Stomach smooth muscle (tissue), 2 donors: ENCODE results near the gene GRM1.

Experiments used
- H3K27ac ChIP-seq: one replicate; pipeline ENCODE4 v1.7.0; 2013; ENCODE audit warnings: mild to moderate bottlenecking, low read length, inconsistent platforms
- H3K27me3 ChIP-seq, 2 donors: one replicate each; pipeline ENCODE4 v1.7.0; 2013; ENCODE audit warnings: low read length in 2 of 2; ENCODE audit not compliant: insufficient read depth in 2 of 2, control insufficient read depth in 1 of 2
- H3K36me3 ChIP-seq, 2 donors: one replicate each; pipeline ENCODE4 v1.7.0; 2013; ENCODE audit warnings: low read length in 2 of 2; ENCODE audit not compliant: control insufficient read depth in 2 of 2, insufficient read depth in 2 of 2
- H3K4me1 ChIP-seq: one replicate; pipeline ENCODE4 v1.7.0; 2013; ENCODE audit warnings: low read length; ENCODE audit not compliant: control insufficient read depth, insufficient read depth
- H3K4me3 ChIP-seq, 2 donors: one replicate each; pipeline ENCODE4 v1.7.0; 2013; ENCODE audit warnings: low read length in 2 of 2
- H3K9ac ChIP-seq, 2 donors: one replicate each; pipeline ENCODE4 v1.7.0; 2013; ENCODE audit warnings: low read length in 2 of 2, mild to moderate bottlenecking in 1 of 2
- H3K9me3 ChIP-seq, 2 donors: one replicate each; pipeline ENCODE4 v1.7.0; 2013; ENCODE audit warnings: low read length in 2 of 2; ENCODE audit not compliant: control insufficient read depth in 2 of 2
- donor health status: healthy.
- donor health status: Pancreatic carcinoma.

GRM1 gene

GRCh38 chr6:146310628-146311027, 281.8 kb downstream of the GRM1 start:
- no peaks in the 10 kb centered on the region for H3K9me3 ChIP-seq
- H3K27me3 ChIP-seq = no peaks in the 10 kb centered on the region
- no peaks in the 10 kb centered on the region for H3K4me1 ChIP-seq
- no peak overlapping the region for H3K9ac ChIP-seq
- no peak overlapping the region for H3K4me3 ChIP-seq
- H3K36me3 ChIP-seq = no peaks in the 10 kb centered on the region
- no peak overlapping the region for H3K27ac ChIP-seq

DNA sequence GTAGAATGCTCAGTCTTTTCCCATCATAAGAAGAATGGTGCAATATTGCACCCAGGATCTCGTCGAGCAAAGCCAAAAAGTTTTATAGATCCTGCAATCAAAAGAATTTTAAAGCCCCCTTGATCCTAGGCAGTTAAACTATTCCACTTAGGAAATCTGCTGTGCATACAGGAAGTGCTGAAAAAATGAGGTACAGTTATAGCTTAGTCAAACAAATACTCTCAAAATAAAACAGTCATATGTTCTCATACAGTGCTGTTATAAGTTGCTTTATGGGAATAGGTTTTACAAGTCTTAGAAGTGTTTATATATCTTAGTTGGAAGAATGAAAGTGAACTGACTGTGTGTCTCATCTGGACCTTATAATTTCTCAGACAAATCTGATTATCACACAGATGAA, 282.2 kb downstream of the GRM1 start:
- Histone ChIP-seq H3K9me3 (no peaks in the 10 kb centered on the region), H3K9ac (no peak overlapping the region), H3K4me3 (no peak overlapping the region), H3K27me3 (no peaks in the 10 kb centered on the region), H3K4me1 (no peaks in the 10 kb centered on the region), H3K27ac (no peak overlapping the region), H3K36me3 (no peaks in the 10 kb centered on the region)

GRCh38 chr6:146312608-146313007, 283.7 kb downstream of the GRM1 start:
- H3K9me3 ChIP-seq = no peaks in the 10 kb centered on the region
- no peak overlapping the region for H3K9ac ChIP-seq
- no peaks in the 10 kb centered on the region for H3K36me3 ChIP-seq
- no peaks in the 10 kb centered on the region for H3K27me3 ChIP-seq
- no peak overlapping the region for H3K27ac ChIP-seq
- H3K4me3 ChIP-seq = no peak overlapping the region
- no peaks in the 10 kb centered on the region for H3K4me1 ChIP-seq

DNA sequence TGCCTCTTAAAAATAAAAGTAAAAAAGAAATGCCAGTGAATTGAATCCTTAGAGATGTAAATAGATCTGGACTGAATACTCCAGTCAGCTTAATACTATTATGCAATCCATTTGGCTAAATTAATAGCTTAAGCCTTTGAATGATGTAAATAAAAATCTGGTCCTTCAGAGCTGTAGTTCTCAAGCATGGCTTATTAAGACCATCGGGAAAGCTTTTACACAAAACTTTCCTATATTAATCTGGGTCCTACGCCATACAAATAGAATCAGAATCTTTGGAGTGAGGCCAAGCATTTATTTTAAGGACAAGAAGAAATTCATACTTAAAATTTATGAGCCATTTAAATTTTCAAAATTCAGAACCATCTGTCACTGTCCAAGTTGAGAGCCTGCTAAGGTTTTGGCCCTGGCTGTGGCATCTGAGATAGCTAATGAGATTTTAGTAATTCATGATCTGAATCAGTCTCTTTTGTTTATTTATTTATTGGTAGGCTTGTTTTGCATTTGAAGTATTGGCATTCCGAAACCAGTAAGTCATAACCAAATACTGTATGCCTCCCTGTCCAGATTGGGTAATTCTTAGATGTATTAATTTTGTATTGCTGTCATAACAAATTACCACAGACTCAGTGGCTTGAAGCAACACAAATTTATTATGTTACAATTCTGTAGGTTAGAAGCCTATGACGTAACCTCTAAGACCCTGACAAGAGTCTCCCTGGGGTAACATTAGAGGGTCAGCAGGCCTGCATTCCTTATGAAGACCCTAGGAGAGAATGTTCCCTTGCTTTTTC, 286.7 kb downstream of the GRM1 start:
- H3K4me1 ChIP-seq = no peaks in the 10 kb centered on the region
- H3K27me3 ChIP-seq = no peaks in the 10 kb centered on the region
- H3K9ac ChIP-seq = no peak overlapping the region

GRCh38 chr6:146316175-146316495, 287.3 kb downstream of the GRM1 start:
- Histone ChIP-seq H3K27me3 (no peaks in the 10 kb centered on the region), H3K36me3 (no peaks in the 10 kb centered on the region), H3K4me1 (no peaks in the 10 kb centered on the region), H3K9ac (no peak overlapping the region), H3K4me3 (no peak overlapping the region), H3K27ac (no peak overlapping the region), H3K9me3 (no peaks in the 10 kb centered on the region)

More for the DNA sequence above, 286.7 kb downstream of the GRM1 start:
- no peaks in the 10 kb centered on the region for H3K36me3 ChIP-seq
- H3K4me3 ChIP-seq = no peak overlapping the region
- no peak overlapping the region for H3K27ac ChIP-seq
- H3K9me3 ChIP-seq = no peaks in the 10 kb centered on the region

DNA sequence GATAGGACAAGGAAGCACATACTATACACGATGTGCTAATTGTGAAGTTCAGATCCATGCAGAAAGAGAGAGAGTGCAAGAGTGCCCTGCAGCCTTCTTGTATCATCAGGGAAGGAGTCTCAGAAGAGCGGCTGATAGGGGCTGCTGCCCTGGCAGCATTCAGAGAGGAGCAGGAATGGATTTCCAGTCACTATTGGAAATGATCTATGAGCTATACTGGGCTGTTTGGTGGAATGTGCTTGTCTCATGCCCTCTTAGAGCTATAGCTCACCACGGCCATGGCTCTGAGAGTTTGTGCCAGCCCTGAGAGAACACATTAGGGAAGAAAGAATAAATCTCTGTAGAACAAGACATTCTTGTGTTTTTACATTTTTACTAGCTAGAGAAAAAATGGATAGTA, 302.2 kb downstream of the GRM1 start:
- no peak overlapping the region for H3K27ac ChIP-seq
- no peaks in the 10 kb centered on the region for H3K36me3 ChIP-seq
- no peak overlapping the region for H3K4me3 ChIP-seq
- no peaks in the 10 kb centered on the region for H3K4me1 ChIP-seq
- no peaks in the 10 kb centered on the region for H3K27me3 ChIP-seq
- H3K9ac ChIP-seq = no peak overlapping the region
- no peaks in the 10 kb centered on the region for H3K9me3 ChIP-seq

- H3K9me3 ChIP-seq = no peaks in the 10 kb centered on the region
- H3K9ac ChIP-seq = no peak overlapping the region
- H3K27me3 ChIP-seq = no peaks in the 10 kb centered on the region
- H3K36me3 ChIP-seq = no peaks in the 10 kb centered on the region
- no peaks in the 10 kb centered on the region for H3K4me1 ChIP-seq
- H3K4me3 ChIP-seq = no peak overlapping the region
- no peak overlapping the region for H3K27ac ChIP-seq
Measured at GRCh38 chr6:146335336-146335735, 306.5 kb downstream of the GRM1 start.

DNA sequence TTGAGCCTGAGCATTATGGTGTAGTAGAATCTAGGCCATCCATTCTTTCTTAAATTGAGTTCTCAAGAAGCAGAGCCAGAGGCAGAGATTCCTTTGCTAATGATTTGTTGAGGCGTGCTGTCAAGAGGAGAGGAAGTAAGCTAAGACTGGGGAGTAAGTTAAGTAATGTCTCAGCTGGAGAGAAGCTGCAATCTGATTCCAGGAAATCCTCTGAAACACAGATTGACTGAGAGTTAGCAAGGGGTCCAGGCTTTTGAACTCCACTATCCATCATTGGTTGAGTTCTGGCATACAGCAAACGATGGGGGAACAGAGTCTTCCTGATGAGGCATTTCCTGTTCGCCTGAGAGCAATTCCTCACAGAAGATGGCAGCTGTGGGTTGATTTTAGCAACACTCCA, 307.3 kb downstream of the GRM1 start:
- Histone ChIP-seq H3K4me3 (no peak overlapping the region), H3K27ac (no peak overlapping the region), H3K27me3 (no peaks in the 10 kb centered on the region), H3K9ac (no peak overlapping the region), H3K4me1 (no peaks in the 10 kb centered on the region), H3K36me3 (no peaks in the 10 kb centered on the region), H3K9me3 (no peaks in the 10 kb centered on the region)

DNA sequence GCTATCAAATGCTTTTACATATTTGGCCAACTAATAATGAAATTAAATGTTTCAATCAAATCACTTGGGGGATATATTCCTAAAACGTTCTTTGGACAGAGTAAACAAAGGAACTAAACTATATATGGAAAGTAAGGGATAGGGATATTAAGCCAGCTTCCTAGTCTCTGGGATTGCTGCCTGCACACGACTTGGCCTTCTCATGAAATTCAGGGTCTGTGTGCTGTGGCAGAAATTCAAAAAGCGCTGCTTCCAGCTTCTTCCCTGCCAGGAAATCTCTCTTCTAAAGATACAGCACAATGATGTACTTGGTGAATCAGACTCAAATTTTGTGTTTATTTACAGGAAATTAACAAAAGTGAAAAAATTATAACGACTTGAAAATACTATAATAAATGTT, 308.5 kb downstream of the GRM1 start:
- no peak overlapping the region for H3K4me3 ChIP-seq

GRCh38 chr6:146339716-146340115, 310.9 kb downstream of the GRM1 start:
- Histone ChIP-seq H3K36me3 (no peaks in the 10 kb centered on the region), H3K4me1 (no peaks in the 10 kb centered on the region), H3K27ac (no peak overlapping the region), H3K4me3 (no peak overlapping the region), H3K9me3 (no peaks in the 10 kb centered on the region), H3K9ac (no peak overlapping the region), H3K27me3 (no peaks in the 10 kb centered on the region)

More for the DNA sequence above, 308.5 kb downstream of the GRM1 start:
- H3K9me3 ChIP-seq = no peaks in the 10 kb centered on the region
- no peaks in the 10 kb centered on the region for H3K27me3 ChIP-seq
- no peak overlapping the region for H3K9ac ChIP-seq
- H3K4me1 ChIP-seq = no peaks in the 10 kb centered on the region
- H3K36me3 ChIP-seq = no peaks in the 10 kb centered on the region
- H3K27ac ChIP-seq = no peak overlapping the region

- no peak overlapping the region for H3K27ac ChIP-seq
- no peaks in the 10 kb centered on the region for H3K36me3 ChIP-seq
- H3K9ac ChIP-seq = no peak overlapping the region
- H3K9me3 ChIP-seq = no peaks in the 10 kb centered on the region
- no peak overlapping the region for H3K4me3 ChIP-seq
- no peaks in the 10 kb centered on the region for H3K4me1 ChIP-seq
- no peaks in the 10 kb centered on the region for H3K27me3 ChIP-seq
Measured at GRCh38 chr6:146341493-146342230, 312.8 kb downstream of the GRM1 start.
